Testis (tissue), 2 donors: Measurements from ENCODE around the gene FOXJ3.

Experiments
- CTCF ChIP-seq, 3 experiments: fragments of 450-650 bp in 2 of 3; fragments of 200-600 bp in 1 of 3; sonication (generic) in 1 of 3; IDR thresholded peaks; one replicate each; pipeline ENCODE4 v1.5.1; 2016 to 2019; ENCODE audit warnings: antibody characterized with exemption in 3 of 3, mild to moderate bottlenecking in 2 of 3, moderate library complexity in 1 of 3
- POLR2A ChIP-seq: fragments of 450-650 bp; IDR thresholded peaks from one replicate; pipeline ENCODE4 v1.6.1; 2017; ENCODE audit warnings: antibody characterized with exemption, mild to moderate bottlenecking, moderate library complexity

- TF ChIP-seq CTCF (IDR thresholded peaks at IDR 0.05), result no peak
- no peak for TF ChIP-seq POLR2A
Observed at GRCh38 chr1:42192106-42192505, 142.9 kb downstream of the FOXJ3 start.
